ENCODE measurements around the gene SHQ1.
"Not testable (repeated sequence)": the region's sequence is repeated elsewhere in the genome, so short reads cannot be mapped to it uniquely, and the experiment has no call there.

SHQ1 gene

GRCh38 chr3:72797773-72798543 is 50.3 kb downstream of the SHQ1 start:
- no peak for DNase-seq

GRCh38 chr3:72794079-72794478 is 54.2 kb downstream of the SHQ1 start:
- no peak for DNase-seq

- no peak for DNase-seq
Observed at GRCh38 chr3:72791161-72791560, 57.1 kb downstream of the SHQ1 start.

- DNase-seq, result no peak
Observed at GRCh38 chr3:72789786-72790185, 58.5 kb downstream of the SHQ1 start.

- DNase-seq, result not testable (repeated sequence)
Observed at GRCh38 chr3:72788232-72788631, 60.0 kb downstream of the SHQ1 start.

- DNase-seq, result no peak
Observed at GRCh38 chr3:72786668-72787067, 61.6 kb downstream of the SHQ1 start.

- DNase-seq, result no peak
Observed at GRCh38 chr3:72784226-72784625, 64.0 kb downstream of the SHQ1 start.

- no peak for DNase-seq
Observed at GRCh38 chr3:72782521-72782920, 65.7 kb downstream of the SHQ1 start.

GRCh38 chr3:72769758-72770540 is 78.3 kb downstream of the SHQ1 start:
- no peak for DNase-seq

GRCh38 chr3:72768936-72769335 is 79.3 kb downstream of the SHQ1 start:
- no peak for DNase-seq

GRCh38 chr3:72768481-72768880 is 79.8 kb downstream of the SHQ1 start:
- DNase-seq, result no peak

GRCh38 chr3:72768006-72768441 is 80.2 kb downstream of the SHQ1 start:
- DNase-seq, result no peak

- no peak for DNase-seq
Observed at GRCh38 chr3:72766866-72767265, 81.4 kb downstream of the SHQ1 start.

GRCh38 chr3:72763751-72764440 is 84.3 kb downstream of the SHQ1 start:
- no peak for DNase-seq

GRCh38 chr3:72761410-72761809 is 86.8 kb downstream of the SHQ1 start:
- DNase-seq, result no peak

- no peak for DNase-seq
Observed at GRCh38 chr3:72760225-72760624, 88.0 kb downstream of the SHQ1 start.

GRCh38 chr3:72756900-72757299 is 91.3 kb downstream of the SHQ1 start:
- DNase-seq, result no peak

GRCh38 chr3:72754582-72754981 is 93.7 kb downstream of the SHQ1 start:
- DNase-seq, result no peak

GRCh38 chr3:72753495-72753894 is 94.8 kb downstream of the SHQ1 start:
- no peak for DNase-seq

- no peak for DNase-seq
Observed at GRCh38 chr3:72750405-72750965, 97.8 kb downstream of the SHQ1 start.

GRCh38 chr3:72748659-72749058 is 99.6 kb downstream of the SHQ1 start:
- DNase-seq, result no peak

- DNase-seq, result no peak
Observed at GRCh38 chr3:72746430-72747411, 101.5 kb downstream of the SHQ1 start.

All from activated CD4-positive, CD25-positive, alpha-beta regulatory T cell treated with anti-CD3 and anti-CD28 coated beads, Interleukin-2, amount 50 U/mL, for 72 hours (primary cell).